ENCODE results near the gene SLC25A20.

SLC25A20 gene

DNA sequence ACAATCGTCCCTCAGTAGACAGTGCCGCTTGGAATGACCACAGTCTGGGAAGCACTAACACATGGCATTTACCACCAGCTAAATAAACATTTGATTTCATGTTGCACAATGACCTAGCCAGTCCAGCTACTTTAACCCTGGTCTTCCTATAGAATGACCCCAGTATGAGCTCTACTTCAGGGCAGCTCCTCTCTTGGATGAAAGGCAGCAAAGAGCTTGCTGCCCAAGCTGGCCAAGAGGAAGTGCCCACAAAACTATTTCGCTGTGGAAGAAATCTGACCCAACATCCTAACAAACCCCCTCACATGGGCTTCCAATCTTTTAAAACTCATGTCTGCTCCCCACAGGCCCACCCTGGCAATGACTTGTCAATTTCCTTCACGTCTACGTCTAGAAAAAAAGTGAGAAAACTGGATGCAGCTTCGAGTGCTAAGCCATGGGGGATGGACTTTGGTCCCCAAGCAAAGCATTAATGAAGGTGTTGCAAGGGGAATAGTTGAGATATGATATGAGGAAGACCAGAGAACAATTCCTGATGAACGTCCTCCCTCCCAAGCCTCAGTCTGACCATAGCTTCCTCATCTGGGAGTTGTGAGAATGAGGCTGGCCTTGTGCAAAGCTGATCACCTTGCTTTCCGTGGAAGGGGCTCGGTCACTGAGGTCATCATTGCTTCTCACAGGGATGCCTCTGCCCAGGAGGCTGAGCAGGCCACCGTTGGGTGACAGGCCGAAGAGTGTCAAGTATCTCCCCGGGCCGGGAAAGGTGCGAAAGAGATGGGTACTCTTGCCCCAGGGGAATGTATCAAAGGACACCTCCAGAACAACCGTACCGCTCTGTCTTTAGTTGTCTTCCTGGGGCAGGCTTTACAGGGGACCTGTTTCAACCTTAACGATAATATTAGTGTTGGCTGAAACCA, 964 bp downstream of the SLC25A20 start:
- no peak for DNase-seq

DNA sequence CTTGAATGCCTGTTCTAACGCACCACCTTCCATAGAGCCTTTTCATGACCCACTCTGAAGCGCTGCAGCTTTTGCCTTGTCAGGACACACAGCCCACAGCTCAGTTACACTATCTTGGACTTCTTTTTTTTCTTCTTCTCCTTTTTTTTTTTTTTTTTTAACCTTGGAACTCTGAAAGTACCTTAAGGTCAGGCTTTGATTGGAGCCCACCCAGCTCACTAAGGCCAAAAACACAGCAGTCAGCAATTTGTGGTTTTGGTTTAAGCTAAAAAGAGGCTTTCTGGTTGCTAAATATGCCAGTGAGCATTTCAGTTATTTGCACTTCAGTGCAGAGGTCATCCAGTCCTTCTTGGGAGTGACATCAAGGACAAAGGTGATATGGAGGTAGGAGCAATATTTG, 1.7 kb downstream of the SLC25A20 start:
- DNase-seq, result no peak

DNA sequence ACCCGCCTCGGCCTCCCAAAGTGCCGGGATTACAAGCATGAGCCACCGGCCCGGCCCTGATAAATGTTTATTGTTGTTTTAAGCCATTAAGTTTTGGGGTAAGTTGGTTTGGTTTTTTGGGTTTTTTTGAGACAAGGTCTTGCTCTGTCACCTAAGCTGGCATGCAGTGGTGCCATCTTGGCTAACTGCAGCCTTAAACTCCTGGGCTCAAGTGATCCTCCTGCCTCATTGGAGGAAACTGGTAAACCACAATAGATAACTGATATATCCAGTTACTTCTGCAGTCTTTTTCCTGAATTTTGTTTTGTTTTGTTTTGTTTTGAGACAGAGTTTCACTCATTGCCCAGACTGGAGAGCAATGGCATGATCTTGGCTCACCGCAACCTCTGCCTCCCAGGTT, 4.2 kb downstream of the SLC25A20 start:
- DNase-seq, result no peak

DNA sequence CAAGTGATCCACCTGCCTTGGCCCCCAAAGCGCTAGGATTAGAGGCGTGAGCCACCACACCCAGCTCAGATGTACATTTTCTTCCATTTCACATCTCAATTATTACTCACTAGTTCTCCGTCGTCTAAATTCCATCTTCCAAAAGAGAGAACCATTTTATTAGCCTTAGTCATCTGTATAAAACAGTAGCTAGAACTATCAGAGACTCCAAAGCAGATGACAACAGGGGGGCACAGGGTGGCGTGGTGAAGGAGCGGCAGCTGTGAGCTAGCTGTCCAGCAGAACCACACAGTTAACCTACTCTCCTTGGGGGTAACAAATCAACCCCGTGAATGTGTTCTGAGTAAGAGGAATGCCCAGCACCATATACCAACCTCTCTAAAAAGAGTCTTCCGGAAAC, 7.1 kb downstream of the SLC25A20 start:
- no peak for DNase-seq

DNA sequence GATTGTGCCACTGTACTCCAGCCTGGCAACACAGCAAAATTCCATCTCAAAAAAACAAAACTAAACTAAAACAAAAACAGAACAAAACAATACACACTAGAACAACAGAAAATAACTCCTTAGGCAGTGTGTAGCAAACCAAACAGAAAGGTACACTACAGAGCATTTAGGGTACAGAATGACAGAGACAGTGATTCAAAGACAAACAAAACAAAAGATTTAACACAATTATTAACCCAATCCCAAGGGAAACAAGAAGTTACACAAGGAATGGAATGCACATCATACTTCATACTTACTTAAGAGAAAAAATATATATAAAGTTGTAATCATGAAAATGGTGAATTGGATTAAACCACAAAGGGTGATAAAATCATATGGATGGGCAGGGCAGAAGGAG, 12.9 kb downstream of the SLC25A20 start:
- DNase-seq, result no peak

DNA sequence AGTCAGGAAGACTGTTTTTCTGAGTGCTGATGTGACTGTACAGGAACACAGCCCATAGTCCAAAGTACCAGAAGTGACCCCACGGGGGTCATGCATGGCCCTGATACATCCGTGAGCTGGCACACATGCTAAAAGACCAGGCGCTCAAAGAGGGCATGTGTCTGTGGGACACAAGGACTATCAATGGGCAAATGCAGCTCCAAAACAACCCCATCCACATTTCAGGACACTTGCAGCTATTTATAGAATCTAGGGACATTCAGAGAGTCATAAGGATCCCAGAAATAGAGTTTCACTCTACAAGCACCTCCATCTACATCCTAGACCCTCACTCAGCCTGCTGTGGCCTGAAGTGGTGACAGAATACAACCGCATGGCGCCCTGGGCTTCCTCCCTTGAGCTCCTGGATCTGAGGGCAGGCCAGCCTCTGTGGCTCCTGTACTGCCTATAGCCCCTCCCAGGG, 17.0 kb downstream of the SLC25A20 start:
- DNase-seq, result no peak

DNA sequence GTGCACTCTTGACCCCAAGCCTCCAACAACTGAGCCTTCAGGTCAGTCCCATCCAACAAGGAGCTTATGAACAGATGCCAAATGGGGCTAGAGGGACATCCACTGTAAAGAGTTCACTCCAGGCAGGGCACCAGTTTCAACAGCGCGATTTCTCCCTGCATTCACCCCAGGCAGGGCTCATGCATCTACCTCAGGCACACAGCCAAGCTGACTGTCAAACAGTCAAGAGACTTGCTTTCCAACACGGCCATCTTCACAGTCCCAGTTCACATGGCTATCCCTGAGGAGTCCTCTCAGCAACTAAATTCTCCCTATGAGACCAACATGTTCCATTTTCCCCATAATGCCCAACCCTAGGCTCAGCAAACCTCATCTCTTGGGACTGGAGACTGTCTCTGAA, 17.7 kb downstream of the SLC25A20 start:
- DNase-seq, result no peak

DNA sequence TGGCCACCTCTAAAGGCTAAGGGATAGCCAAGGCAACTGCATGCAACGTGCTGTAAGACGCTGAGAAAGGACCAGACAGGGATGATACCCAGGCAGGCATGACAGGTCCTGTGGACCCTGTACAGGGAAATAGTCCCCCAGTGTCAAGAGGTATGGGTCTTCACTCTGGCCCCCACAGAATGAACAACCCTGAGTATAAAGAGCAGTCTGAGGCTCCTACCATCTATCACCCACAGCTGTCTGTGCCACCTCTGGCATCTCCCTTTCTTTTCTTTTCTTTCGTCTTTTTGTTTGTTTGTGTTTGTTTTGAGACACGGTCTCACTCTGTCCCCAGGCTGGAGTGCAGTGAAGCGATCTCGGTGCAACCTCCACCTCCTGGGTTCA, 18.7 kb downstream of the SLC25A20 start:
- no peak for DNase-seq

DNA sequence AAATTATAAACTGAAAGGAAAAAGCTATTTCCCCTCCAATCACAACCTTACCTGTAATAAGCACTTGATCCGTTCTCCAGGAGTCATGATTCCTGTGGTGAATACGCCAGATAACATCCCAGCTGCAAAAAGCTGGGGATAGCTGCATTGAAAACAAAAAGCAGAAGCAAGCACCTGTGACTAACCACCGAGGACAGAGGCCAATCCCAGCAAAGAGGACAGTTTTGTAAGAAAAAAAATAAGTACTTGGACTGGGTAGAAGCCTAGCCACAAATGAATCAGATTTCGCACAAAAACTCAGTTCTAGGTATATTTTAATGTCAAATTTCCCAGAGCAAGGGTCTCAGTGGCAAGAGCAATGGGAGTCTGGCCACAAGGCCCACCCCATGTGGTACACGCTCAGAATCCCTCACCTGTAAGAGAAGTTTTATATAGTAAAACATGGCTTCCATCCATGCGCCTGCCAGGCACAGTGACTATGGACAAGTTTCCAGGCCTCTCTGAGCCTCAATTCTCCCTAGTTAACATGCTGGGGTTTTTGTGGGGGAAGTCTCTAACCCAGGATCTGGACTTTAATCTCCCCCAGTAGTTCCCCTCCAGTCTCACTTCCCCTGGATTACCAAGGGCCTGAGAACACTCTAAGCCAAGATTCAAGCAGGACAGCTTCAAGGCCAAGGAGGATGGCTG, 19.2 kb downstream of the SLC25A20 start:
- no peak for DNase-seq

DNA sequence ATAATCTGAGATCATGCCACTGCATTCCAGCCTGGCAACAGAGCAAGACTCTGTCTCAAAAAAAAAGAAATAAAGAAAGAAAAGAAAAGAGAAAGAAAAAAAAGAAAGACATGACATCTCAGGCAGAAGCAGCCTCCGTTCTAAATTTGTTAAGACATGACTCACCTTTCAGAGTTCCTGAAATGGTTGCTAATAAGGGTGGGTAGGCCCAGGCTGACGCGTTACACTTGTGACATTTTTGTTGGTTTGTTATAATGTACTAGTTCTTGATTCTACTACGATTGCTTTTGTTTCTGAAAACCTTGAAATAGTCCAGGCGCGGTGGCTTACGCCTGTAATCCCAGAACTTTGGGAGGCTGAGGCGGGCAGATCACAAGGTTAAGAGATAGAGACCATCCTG, 21.0 kb downstream of the SLC25A20 start:
- DNase-seq, result no peak

DNA sequence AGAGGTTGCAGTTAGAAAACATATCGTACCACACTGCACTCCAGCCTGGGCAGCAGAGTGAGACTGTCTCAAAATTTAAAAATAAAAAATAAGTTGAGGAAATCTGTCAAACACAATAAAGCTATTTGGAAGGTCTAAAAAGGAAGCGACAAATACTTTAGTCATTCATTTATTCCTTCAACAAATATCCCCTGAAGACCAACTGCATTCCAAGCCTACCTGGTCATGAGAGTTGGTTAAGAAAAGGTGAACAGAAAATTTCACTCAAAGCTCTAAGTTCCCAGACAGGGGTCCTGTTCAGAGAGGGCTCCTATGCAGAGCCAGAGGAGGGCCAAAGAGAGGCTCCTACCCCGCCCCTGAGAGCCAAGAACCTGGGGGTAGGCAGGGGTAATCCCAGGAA, 35.6 kb downstream of the SLC25A20 start:
- no peak for DNase-seq

DNA sequence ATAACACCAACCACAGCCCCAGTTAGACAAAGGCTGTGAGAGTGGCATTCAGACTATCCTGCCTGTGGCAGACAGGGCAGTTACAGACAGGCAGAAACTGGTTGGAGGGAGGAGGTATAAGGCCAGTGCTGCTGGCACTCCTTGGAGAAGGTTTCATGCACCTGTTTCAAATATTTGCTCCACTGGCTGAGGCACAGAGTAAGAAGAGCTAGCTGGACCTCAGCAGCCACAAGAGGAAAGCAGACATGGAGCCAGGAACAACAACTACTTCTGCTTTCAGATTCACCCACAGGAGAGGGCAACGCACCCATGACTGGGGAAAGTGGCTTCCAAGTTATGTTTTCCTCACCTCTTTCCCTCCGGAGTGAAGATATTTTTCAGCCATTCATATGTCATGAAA, 39.5 kb downstream of the SLC25A20 start:
- no peak for DNase-seq

DNA sequence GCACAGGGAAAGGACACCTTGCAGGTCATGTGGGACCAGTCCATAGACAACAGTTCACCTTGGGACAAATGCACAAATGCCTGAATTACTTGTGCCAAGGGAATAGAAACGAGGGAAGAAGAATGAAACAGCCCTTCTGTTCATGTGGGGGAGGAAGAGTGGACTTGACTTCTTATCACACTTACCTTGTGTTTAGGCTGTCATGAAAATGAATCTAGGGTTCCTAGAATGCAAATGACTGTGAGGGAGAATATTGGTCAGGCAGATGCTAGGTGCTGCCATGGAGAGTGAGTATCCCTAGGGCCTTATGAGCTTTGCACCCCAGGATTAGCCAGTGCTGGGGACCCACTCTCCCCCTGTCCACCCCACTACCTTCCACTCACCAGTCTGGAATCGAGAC, 40.0 kb downstream of the SLC25A20 start:
- no peak for DNase-seq

DNA sequence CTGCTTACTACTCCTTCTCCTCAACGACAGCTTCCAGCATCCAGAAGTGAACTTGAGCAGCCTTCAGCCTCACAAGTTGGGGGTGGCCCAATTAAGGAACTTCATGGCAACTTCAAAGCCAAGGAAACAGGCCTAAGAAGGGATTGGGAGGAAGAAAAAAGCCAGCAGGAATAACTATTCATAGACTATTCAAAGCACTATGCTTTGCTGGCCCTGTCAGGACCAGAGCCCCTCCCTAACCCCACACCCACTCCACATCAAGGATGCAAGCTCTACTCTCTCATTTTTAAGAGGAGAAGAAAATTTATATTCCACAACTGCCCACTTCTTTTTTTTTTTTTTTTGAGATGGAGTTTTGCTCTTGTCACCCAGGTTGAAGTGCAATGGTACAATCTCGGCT, 41.0 kb downstream of the SLC25A20 start:
- no peak for DNase-seq

DNA sequence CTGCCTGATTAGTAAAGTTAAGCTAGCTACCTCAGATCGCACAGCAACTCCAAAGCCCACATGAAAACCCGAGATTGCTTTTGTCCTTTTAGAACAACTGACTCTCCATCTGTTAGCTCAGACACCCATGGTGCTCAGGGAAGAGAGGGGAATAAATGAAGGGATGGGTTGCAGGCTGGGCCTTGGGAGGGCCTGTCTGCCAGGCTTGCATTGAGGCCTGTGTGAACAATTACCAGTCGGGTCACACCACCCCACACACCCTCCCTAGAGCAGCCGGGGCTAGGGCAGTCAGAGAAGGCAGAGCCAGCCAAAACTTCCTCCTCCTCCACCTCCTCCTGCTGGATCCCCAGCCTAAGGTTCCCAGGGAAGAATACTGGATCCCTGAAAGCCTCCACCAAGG, 42.2 kb downstream of the SLC25A20 start:
- no peak for DNase-seq

DNA sequence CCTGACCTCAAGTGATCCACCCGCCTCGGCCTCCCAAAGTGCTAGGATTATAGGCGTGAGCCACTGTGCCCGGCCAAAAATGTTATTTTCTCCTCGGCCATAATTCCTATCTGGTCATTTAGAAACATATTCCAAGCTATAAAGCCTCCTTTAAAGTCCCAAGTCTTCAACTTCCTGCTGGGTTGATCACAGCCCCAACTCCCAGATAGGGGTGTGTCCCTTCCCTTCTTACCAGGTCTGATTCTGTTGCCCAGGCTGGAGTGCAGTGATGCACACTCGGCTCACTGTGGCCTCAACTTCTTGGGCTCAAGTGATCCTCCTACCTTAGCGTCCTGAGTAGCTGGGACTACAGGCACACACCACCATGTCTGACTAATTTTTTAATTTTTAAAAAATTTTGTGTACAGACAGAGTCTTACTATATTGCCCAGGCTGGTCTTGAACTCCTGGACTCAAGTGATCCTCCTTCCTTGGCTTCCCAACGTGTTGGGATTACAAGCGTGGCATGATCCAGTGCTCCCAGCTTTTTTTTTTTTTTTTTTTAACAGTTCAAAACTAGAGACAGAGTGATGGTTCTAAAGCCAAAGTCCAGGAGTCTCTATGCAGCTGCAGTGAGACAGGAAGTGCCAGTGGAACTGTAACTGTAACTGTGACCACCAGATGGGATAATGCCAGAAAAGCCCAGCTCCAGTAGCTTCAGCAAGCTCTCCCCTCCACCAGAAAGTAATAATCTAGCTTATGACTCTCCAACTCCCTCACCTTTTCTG, 42.8 kb downstream of the SLC25A20 start:
- DNase-seq, result no peak

DNA sequence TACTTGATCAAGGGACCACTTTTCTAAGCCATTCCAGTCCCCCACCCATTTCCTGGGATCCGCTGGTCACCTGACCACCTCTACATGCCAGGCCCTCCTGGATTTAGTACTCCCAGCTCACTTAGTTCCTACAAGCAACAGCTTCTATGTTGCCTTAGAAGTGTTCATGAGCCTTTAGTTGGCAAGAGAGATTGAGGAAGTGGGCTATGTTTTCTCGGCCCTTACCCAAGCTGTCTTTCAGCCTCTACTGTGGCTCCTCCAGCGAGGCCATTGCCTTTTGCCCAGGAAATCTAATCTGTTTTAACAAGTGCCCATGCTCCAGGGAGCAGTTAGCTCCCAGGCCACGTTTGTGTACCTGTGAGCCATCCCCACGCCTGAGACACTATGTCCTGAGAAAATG, 46.5 kb downstream of the SLC25A20 start:
- no peak for DNase-seq

DNA sequence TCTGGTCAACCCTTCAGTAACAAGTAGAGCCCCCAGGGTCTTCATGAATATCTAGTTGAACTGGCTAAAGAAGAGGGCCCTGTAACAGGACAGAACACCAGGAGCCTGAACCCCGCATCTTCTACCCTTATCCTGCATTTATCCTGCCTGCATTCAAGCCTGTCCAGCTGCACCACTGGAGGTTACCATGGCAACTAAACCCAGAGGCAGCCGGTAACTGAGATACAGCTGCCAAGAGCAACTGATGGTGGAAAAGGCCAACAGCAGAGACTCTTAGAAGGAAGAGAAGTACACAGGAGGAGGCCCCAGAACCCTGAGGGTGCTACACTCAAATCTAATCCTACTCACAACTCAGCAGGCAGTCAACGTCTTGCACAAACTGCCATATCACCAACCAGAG, 47.3 kb downstream of the SLC25A20 start:
- no peak for DNase-seq

DNA sequence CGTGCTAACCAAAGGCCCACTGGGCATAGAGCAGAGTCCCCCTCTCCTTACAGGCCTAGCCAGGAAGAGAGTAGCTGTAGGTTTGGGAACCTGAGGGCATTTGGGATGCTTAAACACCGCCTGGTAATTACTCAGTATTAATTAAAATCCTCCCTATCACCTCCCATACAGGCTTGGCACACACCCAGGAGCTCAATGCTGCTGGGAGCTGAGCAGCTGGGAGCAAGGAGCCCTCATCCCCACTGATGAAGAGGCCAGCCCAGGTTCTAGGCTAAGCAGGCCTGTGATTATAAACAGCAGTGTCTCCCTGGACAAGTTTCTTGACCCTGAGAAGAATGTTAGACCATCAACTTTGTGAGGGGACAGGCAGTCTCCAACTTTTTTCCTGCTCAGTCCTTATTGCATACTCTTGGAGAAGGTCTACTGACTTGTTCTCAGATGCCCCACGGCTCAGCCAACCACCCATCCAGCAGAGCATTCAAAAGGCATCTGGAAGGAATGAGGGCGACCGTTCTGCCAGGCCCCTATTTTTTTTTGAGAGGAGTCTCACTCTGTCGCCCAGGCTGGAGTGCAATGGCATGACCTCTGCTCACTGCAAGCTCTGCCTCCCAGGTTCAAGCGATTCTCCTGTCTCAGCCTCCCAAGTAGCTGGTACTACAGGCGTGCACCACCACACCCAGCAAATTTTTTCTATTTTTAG, 49.7 kb downstream of the SLC25A20 start:
- DNase-seq, result no peak

DNA sequence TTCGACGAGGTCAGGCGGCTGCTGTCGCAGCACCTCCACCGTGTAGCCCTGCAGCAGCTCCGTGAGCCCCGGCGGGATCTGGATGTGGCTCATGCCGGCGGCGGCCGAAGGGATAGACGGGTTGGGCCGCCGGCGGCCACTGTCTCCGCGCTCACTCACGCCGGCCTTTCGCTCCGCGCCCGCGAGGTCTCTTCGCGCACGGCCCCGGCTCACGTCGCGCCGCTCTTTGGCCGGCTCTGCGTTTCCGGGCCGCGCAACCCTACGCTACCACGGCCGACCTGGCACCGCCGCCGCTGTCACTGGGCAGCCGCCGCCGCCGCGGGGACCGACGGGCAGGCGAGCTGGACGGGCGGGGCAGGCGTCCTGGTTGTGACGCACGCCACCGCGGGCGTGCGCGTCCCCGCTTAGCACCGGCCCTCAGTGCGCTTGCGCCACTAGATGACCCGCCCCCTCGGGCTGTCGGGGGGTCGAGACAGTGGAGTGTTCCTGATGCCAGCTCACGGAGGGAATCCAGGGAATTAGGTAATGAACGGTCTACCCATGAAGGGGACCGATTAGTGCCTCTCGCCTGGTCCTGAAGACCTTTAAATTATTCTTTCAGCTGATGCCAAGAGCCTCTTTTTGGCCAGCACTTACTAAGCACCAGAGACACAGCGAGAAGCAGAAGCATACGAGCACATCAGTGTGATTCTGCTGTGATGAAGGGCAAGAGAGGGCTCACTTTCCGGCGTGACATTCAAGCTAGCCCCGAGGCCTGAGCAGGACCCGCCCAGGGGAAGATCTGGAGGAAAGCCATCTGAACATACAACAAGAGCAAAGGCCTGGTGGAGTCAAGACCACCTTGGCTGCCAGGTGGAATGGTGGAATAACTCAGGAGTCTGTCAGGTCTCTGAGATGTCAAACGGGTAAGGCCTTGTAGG, 50.9 kb downstream of the SLC25A20 start, which contains the start of gene PRKAR2A:
PRKAR2A (minus strand) TSS at position 371 of the 920 bp plus-strand sequence; CDS start at position 93, 278 bp downstream.
- peak; percentile 2 for DNase-seq

DNA sequence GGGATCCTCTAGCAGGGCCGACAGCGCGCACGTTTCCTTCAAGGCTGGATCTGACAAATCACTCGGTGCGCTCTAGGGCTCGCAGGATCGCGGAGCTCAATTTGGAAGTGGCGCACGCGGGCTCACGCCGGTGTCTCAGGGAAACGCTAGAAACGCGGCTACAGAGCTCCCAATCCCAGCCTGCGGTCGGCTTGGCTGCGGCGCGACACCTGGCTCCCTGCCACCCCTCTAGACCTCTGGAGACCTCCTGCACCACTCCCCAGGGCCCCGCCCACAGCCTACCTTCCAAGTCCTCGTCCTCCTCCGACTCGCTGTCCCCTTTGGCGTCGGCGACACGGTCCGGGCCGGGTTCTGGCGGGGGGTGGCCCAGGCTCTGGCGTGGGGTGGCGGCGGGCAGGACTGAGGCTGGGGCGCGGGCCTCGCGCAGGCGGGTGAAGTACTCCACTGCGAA, 51.6 kb downstream of the SLC25A20 start:
- DNase-seq, result no peak

DNA sequence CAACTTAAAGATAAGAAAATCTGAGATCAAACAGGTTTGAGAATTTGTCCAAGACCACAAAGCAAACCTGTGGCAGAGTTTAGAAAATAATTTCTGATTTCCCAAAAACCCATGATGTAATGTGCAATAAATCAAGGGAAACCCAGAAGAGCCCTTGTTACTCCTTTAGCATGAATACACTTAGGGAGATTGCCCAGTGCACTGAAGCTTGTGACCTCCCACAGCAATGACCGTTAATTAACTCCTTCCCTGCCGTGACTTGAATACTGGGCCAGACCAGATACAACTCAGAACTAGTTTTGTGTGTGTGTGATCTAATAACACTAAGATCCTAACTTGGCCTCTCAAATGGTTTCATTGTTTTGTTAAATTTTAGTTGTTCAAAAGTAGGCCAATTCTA, 53.5 kb downstream of the SLC25A20 start:
- no peak for DNase-seq

Measured in NCI-H187 treated with DMSO at 0.1 percent for 48 hours (cell line).